HEK293 (cell line): ENCODE results near the gene PHLDB3.
A peak's percentile ranks its signal among the peaks of the same experiment; 100 is the strongest.

Source experiments
- CTCF ChIA-PET: fragments of 350-600 bp; formaldehyde crosslinking; extraction: SDS; loops from one replicate; lab custom pipeline; 2021; ENCODE audit warnings: antibody characterized with exemption; lab: Yijun Ruan, JAX
- POLR2A ChIA-PET: fragments of 300-600 bp; formaldehyde crosslinking; extraction: SDS; loops from one replicate; lab custom pipeline; 2020; ENCODE audit warnings: antibody characterized with exemption, inconsistent platforms; lab: Yijun Ruan, JAX
- H3K27ac ChIP-seq: fragments of 200-500 bp; sonication (Bioruptor generic); 2 replicates; pipeline ENCODE4 v1.5.1; 2014; ENCODE audit warnings: low read depth, low read length, control low read depth, inconsistent platforms; ENCODE audit errors: extremely low read depth
- H3K36me3 ChIP-seq, 2 experiments: fragments of 200-500 bp in 1 of 2; sonication (Bioruptor generic) in 1 of 2; 1 replicate in 1 of 2; 2 replicates in 1 of 2; pipeline ENCODE4 v1.5.1; 2014 to 2017; ENCODE audit warnings: inconsistent platforms in 2 of 2, low read length in 2 of 2; ENCODE audit not compliant: control insufficient read depth in 2 of 2, insufficient read depth in 1 of 2
- H3K4me1 ChIP-seq: fragments of 200-500 bp; sonication (Bioruptor generic); 2 replicates; pipeline ENCODE4 v1.5.1; 2014; ENCODE audit warnings: mild to moderate bottlenecking, low read length, inconsistent platforms; ENCODE audit not compliant: control insufficient read depth, insufficient read depth
- H3K4me3 ChIP-seq: 2 replicates; pipeline ENCODE4 v1.5.1; 2011; ENCODE audit warnings: low read depth, mild to moderate bottlenecking, control low read depth, low read length, moderate library complexity
- H3K9me3 ChIP-seq: fragments of 200-500 bp; sonication (Bioruptor generic); 2 replicates; pipeline ENCODE4 v1.5.1; 2014; ENCODE audit warnings: low read depth, low read length, inconsistent platforms; ENCODE audit not compliant: control insufficient read depth, insufficient read depth
- BCL11A ChIP-seq: fragments of 450-650 bp; formaldehyde crosslinking; IDR thresholded peaks from 2 replicates; pipeline ENCODE4 v1.5.1; 2016; ENCODE audit warnings: low read depth, missing biosample characterization, missing genetic modification characterization
- GLI2 ChIP-seq: fragments of 450-650 bp; formaldehyde crosslinking; IDR thresholded peaks from 2 replicates; pipeline ENCODE4; 2017; ENCODE audit warnings: missing biosample characterization, missing genetic modification characterization, low read depth, borderline replicate concordance
- KLF1 ChIP-seq: fragments of 450-650 bp; formaldehyde crosslinking; IDR thresholded peaks from 2 replicates; pipeline ENCODE4 v1.5.1; 2016; ENCODE audit warnings: missing biosample characterization, missing genetic modification characterization
- OSR2 ChIP-seq: fragments of 450-650 bp; formaldehyde crosslinking; IDR thresholded peaks from 2 replicates; pipeline ENCODE4 v1.5.1; 2016; ENCODE audit warnings: missing biosample characterization, missing genetic modification characterization
- SCRT1 ChIP-seq: fragments of 450-650 bp; formaldehyde crosslinking; IDR thresholded peaks from 2 replicates; pipeline ENCODE4 v1.5.1; 2016; ENCODE audit warnings: missing biosample characterization, missing genetic modification characterization, borderline replicate concordance
- ZBTB1 ChIP-seq: fragments of 450-650 bp; formaldehyde crosslinking; IDR thresholded peaks from 2 replicates; pipeline ENCODE4 v1.5.1; 2016; ENCODE audit warnings: missing biosample characterization, missing genetic modification characterization
- ZFHX2 ChIP-seq: fragments of 450-650 bp; formaldehyde crosslinking; conservative IDR thresholded peaks from 2 replicates; pipeline ENCODE4 v1.5.1; 2016; ENCODE audit warnings: missing biosample characterization, missing genetic modification characterization
- ZFP37 ChIP-seq: fragments of 450-650 bp; formaldehyde crosslinking; IDR thresholded peaks from 2 replicates; pipeline ENCODE4 v1.5.1; 2016; ENCODE audit warnings: missing biosample characterization, missing genetic modification characterization
- ZFP41 ChIP-seq: fragments of 450-650 bp; formaldehyde crosslinking; IDR thresholded peaks from 2 replicates; pipeline ENCODE4 v1.5.1; 2016; ENCODE audit warnings: missing biosample characterization, missing genetic modification characterization, borderline replicate concordance
- ZNF19 ChIP-seq: fragments of 450-650 bp; formaldehyde crosslinking; IDR thresholded peaks from 2 replicates; pipeline ENCODE4; 2016; ENCODE audit warnings: missing biosample characterization, missing genetic modification characterization, low read depth
- ZNF23 ChIP-seq: fragments of 450-650 bp; formaldehyde crosslinking; IDR thresholded peaks from 2 replicates; pipeline ENCODE4 v1.5.1; 2016; ENCODE audit warnings: missing biosample characterization, missing genetic modification characterization, borderline replicate concordance
- ZNF292 ChIP-seq: fragments of 450-650 bp; formaldehyde crosslinking; IDR thresholded peaks from 2 replicates; pipeline ENCODE4 v1.5.1; 2016; ENCODE audit warnings: low read depth, missing biosample characterization, missing genetic modification characterization, borderline replicate concordance
- ZNF302 ChIP-seq: fragments of 450-650 bp; formaldehyde crosslinking; IDR thresholded peaks from 2 replicates; pipeline ENCODE4 v1.5.1; 2016; ENCODE audit warnings: missing biosample characterization, missing genetic modification characterization, low read depth
- ZNF350 ChIP-seq: fragments of 450-650 bp; formaldehyde crosslinking; IDR thresholded peaks from 2 replicates; pipeline ENCODE4 v1.5.0; 2017; ENCODE audit warnings: missing biosample characterization, mild to moderate bottlenecking, missing genetic modification characterization
- ZNF610 ChIP-seq: fragments of 450-650 bp; formaldehyde crosslinking; IDR thresholded peaks from 2 replicates; pipeline ENCODE4 v1.5.1; 2016; ENCODE audit warnings: missing biosample characterization, missing genetic modification characterization, borderline replicate concordance
- ZNF626 ChIP-seq: fragments of 450-650 bp; sonication (Bioruptor Pico); formaldehyde crosslinking; IDR thresholded peaks from 2 replicates; pipeline ENCODE4 v1.5.1; 2018; ENCODE audit warnings: missing biosample characterization, missing genetic modification characterization, inconsistent platforms
- ZNF843 ChIP-seq: fragments of 450-650 bp; formaldehyde crosslinking; IDR thresholded peaks from 2 replicates; pipeline ENCODE4 v1.5.1; 2016; ENCODE audit warnings: missing biosample characterization, missing genetic modification characterization
- ZSCAN23 ChIP-seq: fragments of 450-650 bp; formaldehyde crosslinking; IDR thresholded peaks from 2 replicates; pipeline ENCODE4 v1.5.1; 2016; ENCODE audit warnings: missing biosample characterization, missing genetic modification characterization
- ZXDB ChIP-seq: fragments of 450-650 bp; formaldehyde crosslinking; IDR thresholded peaks from 2 replicates; pipeline ENCODE4 v1.5.1; 2016; ENCODE audit warnings: missing biosample characterization, missing genetic modification characterization
- TF ChIP-seq, protein P1 (sequence below): fragments of 450-650 bp; formaldehyde crosslinking; IDR thresholded peaks from 2 replicates; pipeline ENCODE4 v1.5.1; 2016; ENCODE audit warnings: missing biosample characterization, missing genetic modification characterization
- TF ChIP-seq, protein P2 (sequence below): fragments of 450-650 bp; formaldehyde crosslinking; IDR thresholded peaks from 2 replicates; pipeline ENCODE4 v1.5.1; 2016; ENCODE audit warnings: missing biosample characterization, missing genetic modification characterization
- TF ChIP-seq, protein P3 (sequence below): fragments of 450-650 bp; formaldehyde crosslinking; IDR thresholded peaks from 2 replicates; pipeline ENCODE4 v1.5.1; 2016; ENCODE audit warnings: missing biosample characterization, missing genetic modification characterization
- TF ChIP-seq, protein P4 (sequence below): fragments of 450-650 bp; formaldehyde crosslinking; IDR thresholded peaks from 2 replicates; pipeline ENCODE4; 2016; ENCODE audit warnings: missing biosample characterization, missing genetic modification characterization
- TF ChIP-seq, protein P5 (sequence below): fragments of 450-650 bp; formaldehyde crosslinking; IDR thresholded peaks from 2 replicates; pipeline ENCODE4 v1.5.1; 2017; ENCODE audit warnings: missing biosample characterization, mild to moderate bottlenecking, missing genetic modification characterization, moderate library complexity

Gene PHLDB3

DNA sequence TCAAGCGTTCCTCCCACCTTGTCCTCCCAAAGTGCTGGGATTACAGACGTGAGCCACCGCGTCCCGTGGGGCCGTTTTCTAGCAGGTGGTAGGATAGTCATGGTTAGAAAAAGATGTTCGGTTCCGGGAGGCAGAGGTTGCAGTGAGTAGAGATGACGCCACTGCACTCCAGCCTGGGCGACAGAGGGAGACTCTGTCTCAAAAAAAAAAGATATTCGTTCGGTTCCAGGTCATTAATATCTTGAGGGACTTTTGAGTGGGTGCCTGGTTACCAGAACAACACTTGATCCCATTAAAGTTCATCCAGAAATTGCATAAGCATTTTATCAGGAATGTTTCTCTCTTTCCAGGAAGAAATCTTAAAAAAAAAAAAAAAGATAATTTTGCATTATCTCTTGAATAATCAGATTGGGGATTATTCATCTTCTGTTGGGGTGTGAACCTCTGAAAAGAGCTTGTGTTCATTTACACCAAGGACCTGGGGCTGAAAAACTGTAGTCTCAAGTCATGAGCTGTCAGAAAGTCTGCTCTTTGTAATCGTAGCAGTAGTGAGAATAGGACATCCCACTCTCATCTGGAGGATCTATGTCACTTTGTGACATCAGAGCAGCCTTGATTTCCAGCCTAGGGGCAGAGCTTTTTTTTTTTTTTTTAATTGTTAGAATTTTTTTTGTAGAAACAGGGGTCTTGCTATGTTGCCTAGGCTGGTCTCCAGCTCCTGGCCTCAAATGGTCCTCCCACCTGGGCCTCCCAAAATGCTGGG, 23.5 kb upstream of the PHLDB3 start:
- Histone ChIP-seq H3K4me3 (no peak overlapping the region), H3K27ac (no peak overlapping the region), H3K36me3 (peaks cover 0 to 13% of the 10 kb centered on the region in 2 experiments; a peak in 1 of 3 replicates), H3K4me1 (peaks cover 39% of the 10 kb centered on the region), H3K9me3 (no peaks in the 10 kb centered on the region)
- POLR2A ChIA-PET: interaction anchor here (0.5 to 2.7 kb wide), 8 partner anchors 9 to 639 kb away, joined by 3 to 10 read pairs (median 4); partner anchors contain the start of genes IRGQ, PHLDB3 and ZNF576
- CTCF ChIA-PET: interaction anchor here (0.6 to 14.5 kb wide), 17 partner anchors 9 to 423 kb away, joined by 3 to 749 read pairs (median 5); no protein-coding TSS in a partner anchor
- TF ChIP-seq ZNF23 (tag by site-specific recombination) (no peak), ZNF350 (tag by site-specific recombination) (no peak), KLF1 (tag by site-specific recombination) (peak; percentile 61), ZNF610 (tag by site-specific recombination) (no peak), ZSCAN23 (tag by site-specific recombination) (peak; percentile 71; the same call in 1 of the 2 replicates), ZFP37 (tag by site-specific recombination) (0 out of 2 replicates have a peak, but pooled peaks have one; percentile 11), ZNF626 (no peak), ZBTB1 (no peak), ZNF843 (tag by site-specific recombination) (no peak; the same call in 1 of the 2 replicates), ZNF19 (tag by site-specific recombination) (no peak), ZFP41 (tag by site-specific recombination) (no peak), ZFHX2 (tag by site-specific recombination) (peak; percentile 53; the same call in 1 of the 2 replicates), BCL11A (tag by site-specific recombination) (peak; percentile 94), ZNF292 (tag by site-specific recombination) (no peak), OSR2 (tag by site-specific recombination) (peak; percentile 81), ZNF302 (tag by site-specific recombination) (no peak), SCRT1 (tag by site-specific recombination) (peak; percentile 63; the same call in 1 of the 2 replicates), GLI2 (tag by site-specific recombination) (no peak; the same call in 1 of the 2 replicates), ZXDB (tag by site-specific recombination) (peak; percentile 1)
- TF ChIP-seq, protein P1, sequence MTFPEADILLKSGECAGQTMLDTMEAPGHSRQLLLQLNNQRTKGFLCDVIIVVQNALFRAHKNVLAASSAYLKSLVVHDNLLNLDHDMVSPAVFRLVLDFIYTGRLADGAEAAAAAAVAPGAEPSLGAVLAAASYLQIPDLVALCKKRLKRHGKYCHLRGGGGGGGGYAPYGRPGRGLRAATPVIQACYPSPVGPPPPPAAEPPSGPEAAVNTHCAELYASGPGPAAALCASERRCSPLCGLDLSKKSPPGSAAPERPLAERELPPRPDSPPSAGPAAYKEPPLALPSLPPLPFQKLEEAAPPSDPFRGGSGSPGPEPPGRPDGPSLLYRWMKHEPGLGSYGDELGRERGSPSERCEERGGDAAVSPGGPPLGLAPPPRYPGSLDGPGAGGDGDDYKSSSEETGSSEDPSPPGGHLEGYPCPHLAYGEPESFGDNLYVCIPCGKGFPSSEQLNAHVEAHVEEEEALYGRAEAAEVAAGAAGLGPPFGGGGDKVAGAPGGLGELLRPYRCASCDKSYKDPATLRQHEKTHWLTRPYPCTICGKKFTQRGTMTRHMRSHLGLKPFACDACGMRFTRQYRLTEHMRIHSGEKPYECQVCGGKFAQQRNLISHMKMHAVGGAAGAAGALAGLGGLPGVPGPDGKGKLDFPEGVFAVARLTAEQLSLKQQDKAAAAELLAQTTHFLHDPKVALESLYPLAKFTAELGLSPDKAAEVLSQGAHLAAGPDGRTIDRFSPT (tag by site-specific recombination): peak; percentile 72; the same call in 1 of the 2 replicates
- TF ChIP-seq, protein P2, sequence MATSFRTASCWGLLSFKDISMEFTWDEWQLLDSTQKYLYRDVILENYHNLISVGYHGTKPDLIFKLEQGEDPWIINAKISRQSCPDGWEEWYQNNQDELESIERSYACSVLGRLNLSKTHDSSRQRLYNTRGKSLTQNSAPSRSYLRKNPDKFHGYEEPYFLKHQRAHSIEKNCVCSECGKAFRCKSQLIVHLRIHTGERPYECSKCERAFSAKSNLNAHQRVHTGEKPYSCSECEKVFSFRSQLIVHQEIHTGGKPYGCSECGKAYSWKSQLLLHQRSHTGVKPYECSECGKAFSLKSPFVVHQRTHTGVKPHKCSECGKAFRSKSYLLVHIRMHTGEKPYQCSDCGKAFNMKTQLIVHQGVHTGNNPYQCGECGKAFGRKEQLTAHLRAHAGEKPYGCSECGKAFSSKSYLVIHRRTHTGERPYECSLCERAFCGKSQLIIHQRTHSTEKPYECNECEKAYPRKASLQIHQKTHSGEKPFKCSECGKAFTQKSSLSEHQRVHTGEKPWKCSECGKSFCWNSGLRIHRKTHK (tag by site-specific recombination): no peak
- TF ChIP-seq, protein P3, sequence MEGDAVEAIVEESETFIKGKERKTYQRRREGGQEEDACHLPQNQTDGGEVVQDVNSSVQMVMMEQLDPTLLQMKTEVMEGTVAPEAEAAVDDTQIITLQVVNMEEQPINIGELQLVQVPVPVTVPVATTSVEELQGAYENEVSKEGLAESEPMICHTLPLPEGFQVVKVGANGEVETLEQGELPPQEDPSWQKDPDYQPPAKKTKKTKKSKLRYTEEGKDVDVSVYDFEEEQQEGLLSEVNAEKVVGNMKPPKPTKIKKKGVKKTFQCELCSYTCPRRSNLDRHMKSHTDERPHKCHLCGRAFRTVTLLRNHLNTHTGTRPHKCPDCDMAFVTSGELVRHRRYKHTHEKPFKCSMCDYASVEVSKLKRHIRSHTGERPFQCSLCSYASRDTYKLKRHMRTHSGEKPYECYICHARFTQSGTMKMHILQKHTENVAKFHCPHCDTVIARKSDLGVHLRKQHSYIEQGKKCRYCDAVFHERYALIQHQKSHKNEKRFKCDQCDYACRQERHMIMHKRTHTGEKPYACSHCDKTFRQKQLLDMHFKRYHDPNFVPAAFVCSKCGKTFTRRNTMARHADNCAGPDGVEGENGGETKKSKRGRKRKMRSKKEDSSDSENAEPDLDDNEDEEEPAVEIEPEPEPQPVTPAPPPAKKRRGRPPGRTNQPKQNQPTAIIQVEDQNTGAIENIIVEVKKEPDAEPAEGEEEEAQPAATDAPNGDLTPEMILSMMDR (tag by site-specific recombination): no peak; the same call in 1 of the 2 replicates
- TF ChIP-seq, protein P4, sequence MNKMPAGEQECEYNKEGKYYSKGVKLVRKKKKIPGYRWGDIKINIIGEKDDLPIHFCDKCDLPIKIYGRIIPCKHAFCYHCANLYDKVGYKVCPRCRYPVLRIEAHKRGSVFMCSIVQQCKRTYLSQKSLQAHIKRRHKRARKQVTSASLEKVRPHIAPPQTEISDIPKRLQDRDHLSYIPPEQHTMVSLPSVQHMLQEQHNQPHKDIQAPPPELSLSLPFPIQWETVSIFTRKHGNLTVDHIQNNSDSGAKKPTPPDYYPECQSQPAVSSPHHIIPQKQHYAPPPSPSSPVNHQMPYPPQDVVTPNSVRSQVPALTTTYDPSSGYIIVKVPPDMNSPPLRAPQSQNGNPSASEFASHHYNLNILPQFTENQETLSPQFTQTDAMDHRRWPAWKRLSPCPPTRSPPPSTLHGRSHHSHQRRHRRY (tag by site-specific recombination): no peak
- TF ChIP-seq, protein P5, sequence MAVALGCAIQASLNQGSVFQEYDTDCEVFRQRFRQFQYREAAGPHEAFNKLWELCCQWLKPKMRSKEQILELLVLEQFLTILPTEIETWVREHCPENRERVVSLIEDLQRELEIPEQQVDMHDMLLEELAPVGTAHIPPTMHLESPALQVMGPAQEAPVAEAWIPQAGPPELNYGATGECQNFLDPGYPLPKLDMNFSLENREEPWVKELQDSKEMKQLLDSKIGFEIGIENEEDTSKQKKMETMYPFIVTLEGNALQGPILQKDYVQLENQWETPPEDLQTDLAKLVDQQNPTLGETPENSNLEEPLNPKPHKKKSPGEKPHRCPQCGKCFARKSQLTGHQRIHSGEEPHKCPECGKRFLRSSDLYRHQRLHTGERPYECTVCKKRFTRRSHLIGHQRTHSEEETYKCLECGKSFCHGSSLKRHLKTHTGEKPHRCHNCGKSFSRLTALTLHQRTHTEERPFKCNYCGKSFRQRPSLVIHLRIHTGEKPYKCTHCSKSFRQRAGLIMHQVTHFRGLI: peak; percentile 68; the same call in 1 of the 2 replicates
